Fibroblast of lung (primary cell): Measurements from ENCODE around the gene JAK1. TPM values are rescaled to one million over a fixed set of nuclear protein-coding genes. Genes with fewer than 3 reads are reported as not detected.

Experiments used
- DNase-seq, 2 donors: peaks; one replicate each; pipeline versions ENCODE4 v3.0.0 to v3.0.0-alpha.2; 2010; ENCODE audit warnings: low read depth in 2 of 2
- H2AFZ ChIP-seq: 2 replicates; pipeline ENCODE4 v1.5.1; 2012; ENCODE audit warnings: low read length, control low read depth, inconsistent platforms
- H3K27ac ChIP-seq: 2 replicates; pipeline ENCODE4 v1.5.1; 2011; ENCODE audit warnings: low read length, control low read depth; ENCODE audit not compliant: insufficient read depth
- H3K27me3 ChIP-seq: 2 replicates; pipeline ENCODE4 v1.5.1; 2011; ENCODE audit warnings: mild to moderate bottlenecking, low read length; ENCODE audit not compliant: control insufficient read depth, insufficient read depth
- H3K36me3 ChIP-seq: 2 replicates; pipeline ENCODE4 v1.5.1; 2011; ENCODE audit warnings: low read length; ENCODE audit not compliant: control insufficient read depth, insufficient read depth
- H3K4me1 ChIP-seq: 2 replicates; pipeline ENCODE4 v1.5.1; 2011; ENCODE audit warnings: low read length; ENCODE audit not compliant: control insufficient read depth, insufficient read depth; ENCODE audit errors: extremely low read depth
- H3K4me2 ChIP-seq: 2 replicates; pipeline ENCODE4 v1.5.1; 2011; ENCODE audit warnings: low read length, control low read depth; ENCODE audit not compliant: insufficient read depth; ENCODE audit errors: extremely low read depth
- H3K4me3 ChIP-seq, 4 experiments: fragments of 200-600 bp in 1 of 4; sonication (generic) in 1 of 4; replicated peaks in 1 of 4; 2 replicates each; pipeline ENCODE4 v1.5.1; 2011 to 2016; ENCODE audit warnings: low read length in 4 of 4, low read depth in 3 of 4, mild to moderate bottlenecking in 3 of 4, control low read depth in 2 of 4, inconsistent platforms in 1 of 4, mixed read lengths in 1 of 4; ENCODE audit not compliant: insufficient read depth in 1 of 4; ENCODE audit errors: control extremely low read depth in 1 of 4
- H3K79me2 ChIP-seq: 2 replicates; pipeline ENCODE4 v1.5.1; 2012; ENCODE audit warnings: mild to moderate bottlenecking, low read length, inconsistent platforms; ENCODE audit not compliant: control insufficient read depth, insufficient read depth
- H3K9ac ChIP-seq: 2 replicates; pipeline ENCODE4 v1.5.1; 2011; ENCODE audit warnings: mild to moderate bottlenecking, low read length, control low read depth; ENCODE audit not compliant: insufficient read depth
- H3K9me3 ChIP-seq: 2 replicates; pipeline ENCODE4 v1.5.1; 2012; ENCODE audit warnings: low read depth, low read length; ENCODE audit not compliant: control insufficient read depth, insufficient read depth
- H4K20me1 ChIP-seq: 2 replicates; pipeline ENCODE4 v1.5.1; 2011; ENCODE audit warnings: low read length; ENCODE audit not compliant: control insufficient read depth, insufficient read depth; ENCODE audit errors: extremely low read depth
- EZH2 ChIP-seq: IDR thresholded peaks from 2 replicates; pipeline ENCODE4 v1.5.1; 2012; ENCODE audit warnings: low read length, control low read depth, mild to moderate bottlenecking; ENCODE audit errors: missing control alignments
- polyA plus RNA-seq, 2 donors: library from polyadenylated mRNA; depleted of rRNA in 1 of 2; stranded (reverse) in 1 of 2; unstranded in 1 of 2; fragments of >200 nt; gene quantifications; 2 replicates each; pipeline ENCODE4 v1.2.1, GENCODE V29; 2011 to 2012; ENCODE audit warnings: missing spikeins in 1 of 2
- total RNA-seq: library from RNA; depleted of rRNA; stranded (reverse); fragments of >200 nt; gene quantifications from 2 replicates; pipeline ENCODE4 v1.2.1, GENCODE V29; 2014
- TF ChIP-seq, protein P1 (sequence below), 2 donors: IDR thresholded peaks in 1 of 2; conservative IDR thresholded peaks in 1 of 2; 1 replicate in 1 of 2; 2 replicates in 1 of 2; pipeline ENCODE4 v1.5.1; 2011 to 2012; ENCODE audit warnings: low read length in 2 of 2, control low read depth in 1 of 2, inconsistent platforms in 1 of 2, low read depth in 1 of 2, mild to moderate bottlenecking in 1 of 2

JAK1 gene
- total and polyA plus RNA-seq, 2 donors (not counting 1 experiment from before 2014, with no cell fraction given): 144 to 152 TPM

DNA sequence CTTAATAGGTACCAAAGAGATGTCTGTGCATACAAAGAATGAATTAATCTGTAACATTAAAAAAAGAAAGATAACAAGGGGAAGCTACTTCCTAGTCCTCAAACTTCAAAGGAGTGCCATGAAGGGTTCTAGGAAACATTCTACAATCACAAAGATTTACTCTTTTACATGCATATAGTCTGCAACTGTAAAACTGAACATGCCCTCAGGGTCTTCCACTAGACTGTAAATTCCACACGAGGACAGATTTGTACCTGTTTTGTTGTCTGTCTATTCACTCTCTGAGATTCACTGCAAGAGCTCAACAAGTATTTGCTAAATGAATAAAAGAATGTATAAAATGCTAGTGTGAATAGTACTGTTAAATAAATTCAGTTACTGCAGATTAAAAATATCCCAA is 4.4 kb downstream of the JAK1 start:
- DNase-seq: no peak
- H3K27ac ChIP-seq: no peak overlapping the region
- no peak overlapping the region for H3K4me2 ChIP-seq
- peaks cover 1% of the 10 kb centered on the region for H3K36me3 ChIP-seq
- H3K4me3 ChIP-seq: no peak overlapping the region
- peaks cover 76% of the 10 kb centered on the region for H3K79me2 ChIP-seq
- no peaks in the 10 kb centered on the region for H3K27me3 ChIP-seq
- H4K20me1 ChIP-seq: no peaks in the 10 kb centered on the region
- H2AFZ ChIP-seq: no peak overlapping the region
- H3K4me1 ChIP-seq: peaks cover 1% of the 10 kb centered on the region
- H3K9ac ChIP-seq: no peak overlapping the region
- H3K9me3 ChIP-seq: no peaks in the 10 kb centered on the region
- TF ChIP-seq EZH2: no peak
- TF ChIP-seq, protein P1, sequence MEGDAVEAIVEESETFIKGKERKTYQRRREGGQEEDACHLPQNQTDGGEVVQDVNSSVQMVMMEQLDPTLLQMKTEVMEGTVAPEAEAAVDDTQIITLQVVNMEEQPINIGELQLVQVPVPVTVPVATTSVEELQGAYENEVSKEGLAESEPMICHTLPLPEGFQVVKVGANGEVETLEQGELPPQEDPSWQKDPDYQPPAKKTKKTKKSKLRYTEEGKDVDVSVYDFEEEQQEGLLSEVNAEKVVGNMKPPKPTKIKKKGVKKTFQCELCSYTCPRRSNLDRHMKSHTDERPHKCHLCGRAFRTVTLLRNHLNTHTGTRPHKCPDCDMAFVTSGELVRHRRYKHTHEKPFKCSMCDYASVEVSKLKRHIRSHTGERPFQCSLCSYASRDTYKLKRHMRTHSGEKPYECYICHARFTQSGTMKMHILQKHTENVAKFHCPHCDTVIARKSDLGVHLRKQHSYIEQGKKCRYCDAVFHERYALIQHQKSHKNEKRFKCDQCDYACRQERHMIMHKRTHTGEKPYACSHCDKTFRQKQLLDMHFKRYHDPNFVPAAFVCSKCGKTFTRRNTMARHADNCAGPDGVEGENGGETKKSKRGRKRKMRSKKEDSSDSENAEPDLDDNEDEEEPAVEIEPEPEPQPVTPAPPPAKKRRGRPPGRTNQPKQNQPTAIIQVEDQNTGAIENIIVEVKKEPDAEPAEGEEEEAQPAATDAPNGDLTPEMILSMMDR (conservative IDR thresholded peaks at IDR 0.05 in 1 of 2, IDR thresholded peaks at IDR 0.05 in 1 of 2; ENCODE audit: low read depth in 1 of 2, low read length in 2 of 2): no peak

DNA sequence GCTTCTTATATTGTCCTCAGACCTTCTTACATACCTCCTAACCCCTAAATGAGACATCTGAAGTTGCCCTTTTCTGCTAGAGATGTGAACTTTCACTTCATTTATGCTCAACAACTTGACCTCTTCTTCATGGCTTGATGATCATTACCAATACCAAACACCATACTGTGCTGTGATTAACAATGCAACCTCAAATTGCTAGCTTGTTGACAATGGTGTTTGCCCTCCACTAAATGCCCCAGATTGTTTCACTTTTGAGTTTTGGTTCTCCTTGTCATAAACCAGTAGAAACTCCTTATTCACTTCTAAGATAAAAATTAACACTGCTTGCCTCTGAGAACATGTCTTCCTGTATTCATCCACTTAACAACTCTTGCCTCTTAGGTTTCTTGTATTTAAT is 5.6 kb downstream of the JAK1 start:
- Histone ChIP-seq H3K4me2 (no peak overlapping the region), H2AFZ (no peak overlapping the region), H3K27ac (no peak overlapping the region), H3K4me1 (peaks cover 6% of the 10 kb centered on the region), H3K4me3 (no peak overlapping the region), H3K79me2 (peaks cover 83% of the 10 kb centered on the region), H4K20me1 (no peaks in the 10 kb centered on the region), H3K36me3 (peaks cover 1% of the 10 kb centered on the region), H3K9me3 (no peaks in the 10 kb centered on the region), H3K9ac (no peak overlapping the region), H3K27me3 (no peaks in the 10 kb centered on the region)
- no peak for DNase-seq
- TF ChIP-seq, protein P1 (conservative IDR thresholded peaks at IDR 0.05 in 1 of 2, IDR thresholded peaks at IDR 0.05 in 1 of 2; ENCODE audit: low read depth in 1 of 2, low read length in 2 of 2): no peak
- TF ChIP-seq EZH2: no peak

DNA sequence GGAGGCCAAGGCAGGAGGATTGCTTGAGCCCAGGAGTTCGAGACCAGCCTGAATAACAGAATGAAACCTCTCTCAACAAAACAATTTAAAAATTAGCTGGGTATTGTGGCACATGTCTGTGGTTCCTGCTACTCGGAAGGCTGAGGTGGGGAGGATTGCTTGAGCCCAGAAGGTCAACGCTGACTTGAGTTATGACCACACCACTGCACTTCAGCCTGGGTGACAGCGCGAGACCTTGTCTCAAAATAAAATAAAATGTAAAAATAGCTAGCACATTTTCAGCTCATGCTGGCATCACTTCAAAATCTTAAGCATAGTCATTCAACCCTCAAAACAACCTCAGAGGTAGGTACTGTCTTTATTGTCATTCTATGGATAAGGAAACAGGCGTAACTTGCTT is 6.4 kb downstream of the JAK1 start:
- DNase-seq: no peak
- Histone ChIP-seq H3K27ac (no peak overlapping the region), H3K79me2 (peaks cover 83% of the 10 kb centered on the region), H2AFZ (no peak overlapping the region), H3K4me3 (no peak overlapping the region), H4K20me1 (no peaks in the 10 kb centered on the region), H3K9me3 (no peaks in the 10 kb centered on the region), H3K4me2 (no peak overlapping the region), H3K4me1 (peaks cover 6% of the 10 kb centered on the region), H3K36me3 (peaks cover 1% of the 10 kb centered on the region), H3K9ac (no peak overlapping the region), H3K27me3 (no peaks in the 10 kb centered on the region)
- TF ChIP-seq, protein P1 (conservative IDR thresholded peaks at IDR 0.05 in 1 of 2, IDR thresholded peaks at IDR 0.05 in 1 of 2; ENCODE audit: low read depth in 1 of 2, low read length in 2 of 2): no peak
- no peak for TF ChIP-seq EZH2
